H1 (cell line): Measurements from ENCODE around the gene YAP1.

Experiments
- BRCA1 ChIP-seq: IDR thresholded peaks from 2 replicates; pipeline ENCODE4 v1.6.1; 2012; ENCODE audit warnings: low read depth, low read length, improper control_type of control experiment
- CTCF ChIP-seq, 3 experiments: IDR thresholded peaks; 1 replicate in 2 of 3; 2 replicates in 1 of 3; pipeline versions ENCODE4 v1.5.1 to v1.6.1; 2011; ENCODE audit warnings: low read length in 3 of 3, mild to moderate bottlenecking in 3 of 3, inconsistent platforms in 2 of 3, low read depth in 1 of 3, moderate library complexity in 1 of 3; ENCODE audit not compliant: insufficient read depth in 1 of 3; ENCODE audit errors: control extremely low read depth in 1 of 3
- KDM1A ChIP-seq: fragments of 200-600, 300-600 bp; sonication (generic); IDR thresholded peaks from 2 replicates; pipeline ENCODE4 v1.7.1; 2016; ENCODE audit warnings: mild to moderate bottlenecking, low read length, borderline replicate concordance
- RAD21 ChIP-seq, 2 experiments: IDR thresholded peaks in 1 of 2; conservative IDR thresholded peaks in 1 of 2; 2 replicates each; pipeline ENCODE4 v1.6.1; 2011; ENCODE audit warnings: low read depth in 2 of 2, low read length in 2 of 2, improper control_type of control experiment in 1 of 2, inconsistent platforms in 1 of 2, mild to moderate bottlenecking in 1 of 2, moderate library complexity in 1 of 2

- no peak for TF ChIP-seq RAD21 (IDR thresholded peaks at IDR 0.05 in 1 of 2, conservative IDR thresholded peaks at IDR 0.05 in 1 of 2; ENCODE audit: low read depth in 2 of 2, low read length in 2 of 2)
- TF ChIP-seq CTCF (IDR thresholded peaks at IDR 0.05; ENCODE audit: control extremely low read depth in 1 of 3, insufficient read depth in 1 of 3, low read depth in 1 of 3, low read length in 3 of 3), result no peak
- TF ChIP-seq BRCA1, result no peak
- no peak for TF ChIP-seq KDM1A
Measured at GRCh38 chr11:102253020-102253715, 142.9 kb downstream of the YAP1 start.
